GM12878 (cell line): Measurements from ENCODE around the gene HIVEP2. TPM values are rescaled to one million over a fixed set of nuclear protein-coding genes. Genes with fewer than 3 reads are reported as not detected.

ENCODE experiments used
- BCL11A ChIP-seq: IDR thresholded peaks from 2 replicates; pipeline ENCODE4 v1.6.1; 2011; ENCODE audit warnings: low read depth, low read length
- BCL3 ChIP-seq: IDR thresholded peaks from 2 replicates; pipeline ENCODE4 v1.6.1; 2011; ENCODE audit warnings: borderline replicate concordance, low read depth, mild to moderate bottlenecking, moderate library complexity, low read length; ENCODE audit not compliant: insufficient read depth, poor library complexity, severe bottlenecking
- BHLHE40 ChIP-seq, 2 experiments: fragments of 450-650 bp in 1 of 2; IDR thresholded peaks; 2 replicates each; pipeline ENCODE4 v1.6.1; 2011 to 2017; ENCODE audit warnings: low read depth in 2 of 2, borderline replicate concordance in 1 of 2, improper control_type of control experiment in 1 of 2, low read length in 1 of 2, mild to moderate bottlenecking in 1 of 2
- CEBPB ChIP-seq, 2 experiments: fragments of 150-350 bp in 1 of 2; IDR thresholded peaks; 2 replicates each; pipeline ENCODE4 v1.6.1; 2012 to 2014; ENCODE audit warnings: low read depth in 2 of 2, low read length in 2 of 2, borderline replicate concordance in 1 of 2, inconsistent platforms in 1 of 2
- CEBPZ ChIP-seq: fragments of 150-350 bp; IDR thresholded peaks from 2 replicates; pipeline ENCODE4 v1.6.1; 2016; ENCODE audit warnings: low read depth, low read length
- ETV6 ChIP-seq, 2 experiments: fragments of 450-650 bp in 1 of 2; IDR thresholded peaks in 1 of 2; conservative IDR thresholded peaks in 1 of 2; 2 replicates each; pipeline ENCODE4 v1.6.1; 2014; ENCODE audit warnings: antibody characterized with exemption in 1 of 2, borderline replicate concordance in 1 of 2, low read depth in 1 of 2, mild to moderate bottlenecking in 1 of 2, moderate library complexity in 1 of 2
- EZH2 ChIP-seq: IDR thresholded peaks from 2 replicates; pipeline ENCODE4 v1.6.1; 2012; ENCODE audit warnings: low read depth, mild to moderate bottlenecking, control low read depth, inconsistent platforms, low read length, borderline replicate concordance; ENCODE audit not compliant: control insufficient read depth
- MEF2B ChIP-seq: fragments of 450-650 bp; IDR thresholded peaks from 2 replicates; pipeline ENCODE4 v1.6.1; 2018; ENCODE audit warnings: mild to moderate bottlenecking, moderate library complexity; ENCODE audit not compliant: partially characterized antibody, poor library complexity, severe bottlenecking
- NFXL1 ChIP-seq: fragments of 450-650 bp; IDR thresholded peaks from 2 replicates; pipeline ENCODE4 v1.6.1; 2017; ENCODE audit warnings: antibody characterized with exemption, mild to moderate bottlenecking, borderline replicate concordance
- POU2F2 ChIP-seq: IDR thresholded peaks from 3 replicates; pipeline ENCODE4 v1.6.1; 2011; ENCODE audit warnings: low read depth, mild to moderate bottlenecking, low read length, borderline replicate concordance
- RELA ChIP-seq: fragments of 450-650 bp; IDR thresholded peaks from 2 replicates; pipeline ENCODE4 v1.8.0; 2014; ENCODE audit warnings: borderline replicate concordance; ENCODE audit not compliant: partially characterized antibody
- SKIL ChIP-seq: fragments of 450-650 bp; IDR thresholded peaks from 2 replicates; pipeline ENCODE4 v1.6.1; 2017; ENCODE audit warnings: mild to moderate bottlenecking, low read depth, inconsistent platforms; ENCODE audit not compliant: poor library complexity, severe bottlenecking
- SMAD5 ChIP-seq: IDR thresholded peaks from 2 replicates; pipeline ENCODE4 v1.6.1; 2016; ENCODE audit warnings: antibody characterized with exemption, low read depth
- TCF12 ChIP-seq: IDR thresholded peaks from 2 replicates; pipeline ENCODE4 v1.6.1; 2011; ENCODE audit warnings: low read depth, mild to moderate bottlenecking, low read length
- ZNF384 ChIP-seq: IDR thresholded peaks from 2 replicates; pipeline ENCODE4 v1.6.1; 2012; ENCODE audit warnings: low read depth, mild to moderate bottlenecking, low read length, improper control_type of control experiment, borderline replicate concordance
- ZNF687 ChIP-seq: fragments of 450-650 bp; IDR thresholded peaks from 2 replicates; pipeline ENCODE4 v1.6.1; 2017; ENCODE audit warnings: mild to moderate bottlenecking, moderate library complexity
- ZSCAN29 ChIP-seq: fragments of 450-650 bp; IDR thresholded peaks from 2 replicates; pipeline ENCODE4 v1.6.1; 2017; ENCODE audit warnings: mild to moderate bottlenecking, moderate library complexity
- polyA plus RNA-seq, 11 experiments: library from polyadenylated mRNA; depleted of rRNA in 4 of 11; unstranded in 6 of 11; stranded (reverse) in 5 of 11; fragments of >200 nt; fragmentation: Nextera tagmentation in 4 of 11; fragmentation: Illumina TruSeq in 1 of 11; extraction: Ambion mirVana in 4 of 11; extraction: Trizol in 1 of 11; gene quantifications; 1 replicate in 1 of 11; 2 replicates in 10 of 11; pipeline versions ENCODE4 v1.2.1 to v1.2.3, GENCODE V29; 2011 to 2016; ENCODE audit warnings: inconsistent platforms in 2 of 11, missing spikeins in 2 of 11, low read depth in 1 of 11
- total RNA-seq, 4 experiments: library from RNA; depleted of rRNA in 3 of 4; stranded (reverse); fragments of >200 nt in 3 of 4; fragmentation: Illumina TruSeq in 1 of 4; extraction: Trizol in 1 of 4; gene quantifications; 2 replicates each; pipeline versions ENCODE4 v1.2.1 to v1.2.3, GENCODE V29; 2013 to 2021

HIVEP2 gene
- total and polyA plus RNA-seq, 10 of the 15 experiments (the other 5 are each of a cell fraction or from before 2014, with no cell fraction given): 1.2 to 15.7 (median 10.2) TPM

- TF ChIP-seq SKIL: peak; percentile 49
- TF ChIP-seq ETV6 (conservative IDR thresholded peaks at IDR 0.05 in 1 of 2, IDR thresholded peaks at IDR 0.05 in 1 of 2; ENCODE audit: borderline replicate concordance in 1 of 2, low read depth in 1 of 2): no peak
- TF ChIP-seq BCL3: no peak
- TF ChIP-seq POU2F2: peak; percentile 53; the same call in 2 of the 3 replicates
- TF ChIP-seq CEBPB (IDR thresholded peaks at IDR 0.05; ENCODE audit: borderline replicate concordance in 1 of 2, low read depth in 2 of 2, low read length in 2 of 2): peak in 1 of 2 experiments; percentile 6; a peak in 1 of 4 replicates
- TF ChIP-seq ZNF687: peak; percentile 47; the same call in 1 of the 2 replicates
- TF ChIP-seq RELA: no peak
- no peak for TF ChIP-seq EZH2
- no peak; the same call in 1 of the 2 replicates for TF ChIP-seq ZNF384
- TF ChIP-seq BCL11A: 0 out of 2 replicates have a peak, but pooled peaks have one; percentile 28
- TF ChIP-seq ZSCAN29: 0 out of 2 replicates have a peak, but pooled peaks have one; percentile 25
- TF ChIP-seq NFXL1: no peak
- no peak for TF ChIP-seq SMAD5
- peak; percentile 79; the same call in 1 of the 2 replicates for TF ChIP-seq TCF12
- TF ChIP-seq CEBPZ: no peak
- TF ChIP-seq MEF2B: peak; percentile 53
- no peak for TF ChIP-seq BHLHE40 (IDR thresholded peaks at IDR 0.05; ENCODE audit: borderline replicate concordance in 1 of 2, low read depth in 2 of 2, low read length in 1 of 2)
Observed at GRCh38 chr6:142857233-142857761, 87.7 kb downstream of the HIVEP2 start (continued).
